Fibroblast of the aortic adventitia (primary cell): ENCODE results near the gene ABCD1. TPM values are rescaled to one million over a fixed set of nuclear protein-coding genes. Genes with fewer than 3 reads are reported as not detected.
"Not testable (repeated sequence)": the region's sequence is repeated elsewhere in the genome, so short reads cannot be mapped to it uniquely, and the experiment has no call there.

Source experiments
- DNase-seq: peaks from one replicate; pipeline ENCODE4 v3.0.0-alpha.2; 2010; ENCODE audit warnings: low read depth
- H3K4me3 ChIP-seq: 2 replicates; pipeline ENCODE4 v1.5.1; 2011; ENCODE audit warnings: low read depth, mild to moderate bottlenecking, control low read depth, low read length, moderate library complexity
- CTCF ChIP-seq: IDR thresholded peaks from 2 replicates; pipeline ENCODE4 v1.5.1; 2011; ENCODE audit warnings: mild to moderate bottlenecking, low read length, control low read depth, inconsistent platforms; ENCODE audit not compliant: insufficient read depth
- total RNA-seq: library from RNA; depleted of rRNA; stranded (reverse); fragments of >200 nt; gene quantifications from 2 replicates; pipeline ENCODE4 v1.2.3, GENCODE V29; 2012; ENCODE audit warnings: low replicate concordance

ABCD1 gene
- total RNA-seq, 1 donor: 15.5 TPM

DNA sequence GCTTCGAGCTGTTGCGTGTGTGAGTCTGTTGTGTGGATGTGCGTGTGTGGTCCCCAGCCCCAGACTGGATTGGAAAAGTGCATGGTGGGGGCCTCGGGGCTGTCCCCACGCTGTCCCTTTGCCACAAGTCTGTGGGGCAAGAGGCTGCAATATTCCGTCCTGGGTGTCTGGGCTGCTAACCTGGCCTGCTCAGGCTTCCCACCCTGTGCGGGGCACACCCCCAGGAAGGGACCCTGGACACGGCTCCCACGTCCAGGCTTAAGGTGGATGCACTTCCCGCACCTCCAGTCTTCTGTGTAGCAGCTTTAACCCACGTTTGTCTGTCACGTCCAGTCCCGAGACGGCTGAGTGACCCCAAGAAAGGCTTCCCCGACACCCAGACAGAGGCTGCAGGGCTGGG, 28.6 kb upstream of the ABCD1 start:
- no peak for TF ChIP-seq CTCF
- H3K4me3 ChIP-seq: no peak overlapping the region
- DNase-seq: no peak

DNA sequence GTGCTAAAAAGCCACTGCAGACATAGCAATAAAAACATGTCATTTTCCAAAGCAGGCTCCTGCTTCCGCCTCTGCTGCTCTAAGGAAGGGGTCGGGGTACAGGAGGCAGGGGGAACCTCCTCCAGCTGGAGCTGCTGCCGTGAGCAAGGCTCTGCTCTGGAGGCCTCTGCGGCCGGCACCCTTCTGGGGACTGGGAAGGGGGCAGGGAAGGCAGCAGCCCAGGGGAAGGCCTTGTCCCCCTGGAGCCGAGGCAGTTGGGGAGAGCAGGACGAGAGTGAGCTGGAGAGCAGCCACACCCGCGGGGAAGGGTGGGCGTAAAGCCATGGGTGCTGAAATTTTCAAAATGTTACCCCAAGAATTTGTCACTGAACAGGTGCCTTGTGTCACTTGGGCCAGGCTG, 28.1 kb upstream of the ABCD1 start:
- not testable (repeated sequence) for H3K4me3 ChIP-seq, DNase-seq

DNA sequence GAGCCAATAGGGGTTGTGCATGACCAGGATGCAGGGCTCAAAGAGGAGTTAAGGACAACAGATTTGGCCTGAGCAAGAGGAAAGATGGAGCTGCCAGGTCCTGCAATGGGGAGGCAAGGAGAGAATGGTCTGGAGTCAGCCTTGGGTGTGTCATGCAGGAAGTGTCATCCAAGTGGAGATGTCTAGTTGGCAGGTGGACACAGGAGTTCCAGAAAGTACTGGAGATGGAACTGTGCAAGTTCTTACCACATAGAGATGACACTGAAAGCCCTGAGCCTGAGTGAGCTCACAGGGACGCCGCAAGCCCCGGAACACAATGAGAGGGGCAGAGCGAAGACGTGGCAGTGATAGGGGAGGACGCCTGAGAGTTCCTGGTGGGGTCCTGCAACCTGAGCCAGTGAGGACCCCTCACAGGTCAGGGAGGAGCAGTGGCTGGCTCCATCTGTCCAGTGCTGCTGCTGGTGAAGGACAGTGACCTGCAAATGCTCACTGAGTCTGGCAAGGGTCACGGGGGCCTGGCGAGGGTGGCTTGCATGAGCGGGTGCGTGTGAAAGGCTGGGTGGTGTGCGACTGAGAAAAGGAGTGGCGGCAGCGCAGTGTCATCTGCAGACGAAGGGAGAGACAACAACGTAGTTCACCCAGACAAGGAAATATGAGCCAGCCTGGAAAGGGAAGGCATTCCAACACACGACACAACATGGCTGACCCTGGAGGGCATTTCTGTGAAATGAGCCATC, 27.5 kb upstream of the ABCD1 start:
- DNase-seq, H3K4me3 ChIP-seq: not testable (repeated sequence)

- H3K4me3 ChIP-seq: no peak overlapping the region
- TF ChIP-seq CTCF: no peak
- no peak for DNase-seq
Observed at GRCh38 chrX:153697924-153698865, 26.5 kb upstream of the ABCD1 start.

DNA sequence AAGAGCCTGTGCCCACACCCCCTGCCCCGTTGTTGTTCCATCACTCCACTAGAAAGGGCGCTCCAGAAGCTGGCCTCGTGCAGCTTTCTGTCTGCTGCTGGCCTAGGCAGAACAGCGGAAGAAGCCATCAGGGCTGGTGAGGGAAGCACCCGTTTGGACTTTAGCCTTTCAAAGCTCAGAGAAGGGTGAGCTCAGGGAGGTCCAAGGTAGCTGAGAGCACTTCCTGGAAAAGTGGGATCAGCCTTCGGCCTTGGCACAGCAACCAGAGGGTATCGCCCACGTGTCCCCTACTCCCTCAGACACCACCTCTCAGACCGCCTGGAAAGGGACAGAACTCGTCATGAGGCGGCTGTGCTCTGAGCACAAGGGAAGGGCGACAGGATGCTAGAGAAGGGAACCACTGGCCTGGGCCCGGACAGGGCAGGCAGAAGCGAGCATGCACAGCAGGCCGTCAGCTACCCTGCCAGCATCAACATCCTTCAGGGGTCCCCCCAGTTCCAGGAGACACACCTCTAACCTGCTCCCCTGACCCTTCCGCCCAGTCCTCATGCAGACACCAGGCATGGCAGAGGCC, 25.4 kb upstream of the ABCD1 start:
- DNase-seq, H3K4me3 ChIP-seq: not testable (repeated sequence)

- DNase-seq, H3K4me3 ChIP-seq: not testable (repeated sequence)
Observed at GRCh38 chrX:153699784-153700371, 24.8 kb upstream of the ABCD1 start.

GRCh38 chrX:153700376-153700945, 24.2 kb upstream of the ABCD1 start:
- H3K4me3 ChIP-seq: no peak overlapping the region
- no peak for TF ChIP-seq CTCF
- DNase-seq: no peak

DNA sequence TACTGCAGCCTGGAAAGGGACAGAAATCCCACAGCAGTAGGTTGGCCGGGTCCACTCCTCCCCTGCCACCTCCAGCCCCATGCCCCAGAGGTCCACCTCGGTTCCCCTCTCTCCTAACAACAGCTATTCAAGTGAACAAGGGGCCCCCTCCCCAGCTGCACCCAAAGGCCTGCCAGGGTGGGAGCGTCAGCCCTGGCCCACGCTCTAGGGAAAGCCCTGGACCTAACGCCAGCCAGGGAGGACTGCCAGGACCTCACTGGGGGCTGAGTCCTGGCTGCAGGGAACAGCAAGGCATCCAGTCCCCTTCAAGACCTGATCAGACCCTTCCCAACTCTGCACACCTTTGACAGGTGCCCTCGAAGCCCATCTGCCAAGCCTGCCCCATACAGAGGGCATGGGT, 23.7 kb upstream of the ABCD1 start:
- no peak for DNase-seq
- no peak for TF ChIP-seq CTCF
- H3K4me3 ChIP-seq: no peak overlapping the region
